Muscle of leg (tissue), 11 donors: ENCODE data around the gene UGT1A5. TPM values are rescaled to one million over a fixed set of nuclear protein-coding genes. Genes with fewer than 3 reads are reported as not detected.

Source experiments
- DNase-seq: peaks from one replicate; pipeline ENCODE4 v3.0.0; 2013
- H3K27ac ChIP-seq: one replicate; pipeline ENCODE4 v1.5.1; 2013; ENCODE audit warnings: mild to moderate bottlenecking, low read length, control low read depth
- H3K27me3 ChIP-seq: one replicate; pipeline ENCODE4 v1.6.1; 2013; ENCODE audit warnings: low read length; ENCODE audit not compliant: control insufficient read depth, insufficient read depth
- H3K36me3 ChIP-seq: one replicate; pipeline ENCODE4 v1.6.1; 2013; ENCODE audit warnings: low read length; ENCODE audit not compliant: control insufficient read depth, insufficient read depth
- H3K4me1 ChIP-seq: one replicate; pipeline ENCODE4 v1.6.1; 2013; ENCODE audit warnings: low read length; ENCODE audit not compliant: control insufficient read depth, insufficient read depth
- H3K4me3 ChIP-seq: one replicate; pipeline ENCODE4 v1.5.1; 2013; ENCODE audit warnings: low read length, control low read depth
- H3K9me3 ChIP-seq: replicated peaks from 2 replicates; pipeline ENCODE4 v1.6.1; 2013; ENCODE audit warnings: low read depth, low read length; ENCODE audit not compliant: control insufficient read depth
- WGBS: methylation state at CpG from one replicate; pipeline ENCODE4 v1.1.5; 2013; ENCODE audit warnings: missing lambda C conversion rate; ENCODE audit not compliant: insufficient coverage; 5-methylcytosine and 5-hydroxymethylcytosine counted together
- polyA plus RNA-seq, 8 donors: library from polyadenylated mRNA; unstranded; fragments of 120-200 nt; gene quantifications; one replicate each; pipeline versions ENCODE4 v1.2.1 to v1.2.3, GENCODE V29; 2013; ENCODE audit warnings: inconsistent platforms in 1 of 8, low replicate concordance in 1 of 8; ENCODE audit not compliant: insufficient read length in 8 of 8, insufficient read depth in 1 of 8
- total RNA-seq: library from RNA; stranded (reverse); fragments of 120-200 nt; gene quantifications from one replicate; pipeline ENCODE4 v1.2.4, GENCODE V29; 2013

Gene UGT1A5
- total and polyA plus RNA-seq, 9 donors = not detected

GRCh38 chr2:233798335-233799086, 85.8 kb downstream of the UGT1A5 start:
- H3K27ac ChIP-seq = no peak overlapping the region
- no peak for DNase-seq
- WGBS = 88% methylated on average over 12 of the region's 14 CpGs
- H3K36me3 ChIP-seq = no peaks in the 10 kb centered on the region
- no peak overlapping the region for H3K4me3 ChIP-seq
- H3K27me3 ChIP-seq = peaks cover 2% of the 10 kb centered on the region
- no peaks in the 10 kb centered on the region for H3K9me3 ChIP-seq
- H3K4me1 ChIP-seq = no peaks in the 10 kb centered on the region

DNA sequence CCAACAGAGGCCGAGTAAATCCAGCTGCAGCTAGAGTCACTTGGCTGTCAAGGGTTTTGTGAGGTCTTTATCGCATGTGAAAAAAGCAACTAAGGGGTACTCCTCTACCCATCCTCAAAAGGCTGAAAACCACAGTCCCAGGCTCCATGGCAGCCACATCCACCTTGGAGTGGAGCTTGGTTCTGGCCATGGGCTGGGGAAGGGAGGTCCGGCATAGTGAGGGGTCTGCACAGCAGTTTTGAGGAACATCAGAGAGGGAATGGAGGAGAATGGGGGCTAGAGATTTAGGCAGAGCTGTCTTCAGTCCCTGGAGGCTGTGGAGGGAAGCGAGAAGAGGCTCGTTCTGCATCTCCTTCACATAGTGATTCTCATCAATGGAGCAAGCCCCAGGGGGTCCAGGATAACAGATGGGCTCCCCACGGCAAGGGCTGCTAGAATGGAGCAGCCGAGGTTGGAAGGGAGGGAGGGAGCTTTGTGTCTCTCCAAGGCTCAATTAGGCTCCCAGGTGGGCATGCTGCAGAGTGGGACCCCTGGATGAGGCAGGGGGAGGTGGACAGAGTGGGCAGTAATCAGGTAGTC, 86.5 kb downstream of the UGT1A5 start:
- WGBS = 46% methylated on average over 2 of the region's 7 CpGs
- Histone ChIP-seq H3K27me3 (peaks cover 3% of the 10 kb centered on the region), H3K4me1 (no peaks in the 10 kb centered on the region), H3K4me3 (no peak overlapping the region), H3K9me3 (no peaks in the 10 kb centered on the region), H3K27ac (no peak overlapping the region), H3K36me3 (no peaks in the 10 kb centered on the region)
- no peak for DNase-seq

GRCh38 chr2:233799716-233800115, 87.0 kb downstream of the UGT1A5 start:
- no peak overlapping the region for H3K27ac ChIP-seq
- no peak for DNase-seq
- H3K27me3 ChIP-seq = peaks cover 5% of the 10 kb centered on the region
- WGBS = 70% methylated on average over 4 of the region's 5 CpGs
- no peaks in the 10 kb centered on the region for H3K9me3 ChIP-seq
- H3K4me1 ChIP-seq = no peaks in the 10 kb centered on the region
- no peak overlapping the region for H3K4me3 ChIP-seq
- H3K36me3 ChIP-seq = no peaks in the 10 kb centered on the region

DNA sequence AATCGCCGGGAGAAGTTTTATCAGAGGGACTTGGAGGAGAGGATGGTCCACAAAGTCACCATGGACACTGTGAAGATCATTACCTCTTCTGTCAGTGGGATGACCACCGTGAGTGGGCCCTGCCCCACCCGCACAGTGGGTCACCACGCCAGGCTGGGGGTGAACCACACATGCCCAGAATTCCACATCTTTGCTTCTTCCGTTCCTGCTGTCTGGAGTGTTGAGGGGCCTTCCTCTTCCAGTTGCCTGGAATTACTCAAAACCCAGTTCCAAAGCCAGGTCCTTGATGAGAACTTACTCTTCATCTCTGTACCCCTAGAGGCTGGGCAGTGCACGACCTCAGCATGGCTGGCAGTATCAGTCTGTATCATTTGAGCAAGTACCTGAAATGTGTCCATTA, 87.5 kb downstream of the UGT1A5 start:
- peaks cover 5% of the 10 kb centered on the region for H3K27me3 ChIP-seq
- H3K4me3 ChIP-seq = no peak overlapping the region
- H3K36me3 ChIP-seq = no peaks in the 10 kb centered on the region
- no peak overlapping the region for H3K27ac ChIP-seq
- 83% methylated on average over 3 of the region's 7 CpGs for WGBS
- no peaks in the 10 kb centered on the region for H3K4me1 ChIP-seq
- no peak for DNase-seq
- no peaks in the 10 kb centered on the region for H3K9me3 ChIP-seq

DNA sequence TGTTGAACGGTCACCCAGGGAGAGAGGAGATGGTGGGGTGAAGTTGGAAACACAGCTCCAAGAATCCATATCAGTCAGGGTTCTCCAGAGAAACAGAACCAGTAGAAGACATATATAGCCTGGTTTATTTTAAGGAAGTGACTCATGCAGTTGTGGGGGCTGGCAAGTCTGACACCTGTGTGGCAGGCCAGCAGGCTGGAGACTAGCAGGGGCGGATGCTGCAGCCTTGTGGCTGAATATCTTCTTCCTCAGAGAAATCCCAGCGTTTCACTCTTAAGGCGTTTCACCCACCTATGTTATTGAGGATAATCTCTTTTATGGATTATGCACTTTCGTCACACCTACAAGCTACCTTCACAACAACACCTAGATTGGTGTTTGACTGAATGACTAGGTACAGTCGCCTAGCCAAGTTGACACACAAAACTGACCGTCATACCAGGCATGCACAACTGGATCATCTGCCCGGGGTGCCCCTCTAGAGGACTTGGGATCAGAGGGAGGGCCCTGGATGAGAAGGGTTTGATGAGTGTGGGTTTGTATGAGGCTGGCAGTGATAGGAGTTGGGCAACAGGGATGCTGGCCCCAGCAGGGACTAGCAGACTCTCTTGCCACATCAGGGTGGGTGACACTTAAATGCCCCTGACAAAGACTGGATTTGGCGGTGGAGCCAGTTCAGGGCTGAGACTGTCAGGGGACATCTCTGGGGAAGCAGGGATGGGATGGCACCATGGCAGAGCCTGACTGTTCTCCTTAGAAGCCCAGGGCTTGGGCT, 88.8 kb downstream of the UGT1A5 start:
- no peaks in the 10 kb centered on the region for H3K9me3 ChIP-seq
- peaks cover 5% of the 10 kb centered on the region for H3K27me3 ChIP-seq
- H3K4me1 ChIP-seq = no peaks in the 10 kb centered on the region
- no CpG with 5 or more reads among the region's 9 CpGs for WGBS
- no peak overlapping the region for H3K4me3 ChIP-seq
- H3K27ac ChIP-seq = no peak overlapping the region
- DNase-seq = no peak
- H3K36me3 ChIP-seq = no peaks in the 10 kb centered on the region

- Histone ChIP-seq H3K9me3 (no peaks in the 10 kb centered on the region), H3K27ac (no peak overlapping the region), H3K36me3 (no peaks in the 10 kb centered on the region), H3K4me3 (no peak overlapping the region), H3K27me3 (peaks cover 5% of the 10 kb centered on the region), H3K4me1 (no peaks in the 10 kb centered on the region)
- DNase-seq = no peak
- WGBS = 17% methylated on average over 1 of the region's 3 CpGs
Observed at GRCh38 chr2:233802132-233802815, 89.6 kb downstream of the UGT1A5 start.

- Histone ChIP-seq H3K27ac (no peak overlapping the region), H3K4me1 (no peaks in the 10 kb centered on the region), H3K36me3 (no peaks in the 10 kb centered on the region), H3K4me3 (no peak overlapping the region), H3K27me3 (peaks cover 8% of the 10 kb centered on the region), H3K9me3 (no peaks in the 10 kb centered on the region)
- no peak for DNase-seq
- WGBS = no CpG with 5 or more reads among the region's 2 CpGs
Observed at GRCh38 chr2:233803292-233803911, 90.7 kb downstream of the UGT1A5 start.

DNA sequence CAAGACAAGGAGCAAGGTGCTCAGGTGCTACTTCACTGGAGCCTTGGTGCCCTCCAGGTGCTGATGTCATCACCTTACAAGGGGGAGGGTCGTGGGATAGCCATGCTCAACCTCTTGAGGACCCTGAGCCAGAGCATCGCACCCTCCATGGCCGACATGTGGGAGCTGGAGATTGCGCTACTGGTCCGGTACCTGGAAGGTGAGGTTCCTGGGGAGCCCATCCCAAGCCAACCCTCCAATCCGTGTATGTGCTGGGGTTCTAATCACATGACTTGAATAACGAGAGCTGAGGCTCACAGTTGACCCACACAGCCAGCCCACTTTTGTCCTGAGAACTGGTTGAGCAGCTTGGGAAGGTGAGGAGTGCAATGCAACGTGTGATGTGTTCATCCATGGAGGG, 91.3 kb downstream of the UGT1A5 start:
- Histone ChIP-seq H3K4me3 (no peak overlapping the region), H3K36me3 (no peaks in the 10 kb centered on the region), H3K27me3 (peaks cover 11% of the 10 kb centered on the region), H3K4me1 (no peaks in the 10 kb centered on the region), H3K9me3 (no peaks in the 10 kb centered on the region), H3K27ac (no peak overlapping the region)
- DNase-seq = no peak
- 75% methylated on average over 7 of the region's 8 CpGs for WGBS

DNA sequence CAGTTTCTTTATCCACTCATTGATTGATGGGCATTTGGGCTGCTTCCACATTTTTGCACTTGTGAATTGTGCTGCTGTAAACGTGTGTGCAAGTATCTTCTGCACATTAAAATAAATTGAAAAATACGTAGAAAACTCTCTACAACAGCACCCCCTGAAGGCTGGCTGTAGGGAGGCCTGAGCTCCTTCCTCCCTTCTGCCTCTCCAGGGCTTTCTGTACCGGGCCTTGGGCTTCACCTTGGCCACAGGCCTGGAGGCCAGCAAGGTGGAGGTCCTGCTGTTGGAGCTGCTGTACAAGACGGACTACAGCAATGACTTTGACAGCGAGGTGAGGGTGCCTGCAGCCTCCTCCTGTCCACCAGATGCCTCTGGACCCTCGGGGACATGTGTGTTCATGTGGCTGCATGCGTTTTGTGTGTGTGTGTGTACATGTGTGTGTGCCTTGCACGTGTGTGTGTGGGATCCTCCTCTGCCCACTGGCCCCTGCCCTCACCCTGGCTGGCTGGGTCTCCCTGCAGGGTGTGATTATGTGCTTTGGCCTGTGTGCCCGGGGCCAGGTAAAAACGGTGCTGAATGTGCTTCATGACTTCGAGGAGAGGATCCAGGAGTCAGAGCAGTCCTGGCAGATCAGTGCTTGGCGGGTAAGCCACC, 94.6 kb downstream of the UGT1A5 start:
- Histone ChIP-seq H3K27ac (no peak overlapping the region), H3K4me1 (no peaks in the 10 kb centered on the region), H3K36me3 (no peaks in the 10 kb centered on the region), H3K27me3 (peaks cover 11% of the 10 kb centered on the region), H3K4me3 (no peak overlapping the region), H3K9me3 (no peaks in the 10 kb centered on the region)
- no peak for DNase-seq
- WGBS = 76% methylated on average over 6 of the region's 12 CpGs
